Esophagus squamous epithelium (tissue), 4 donors: ENCODE results near the gene SCGB3A1.

Experiments
- POLR2A ChIP-seq, 4 donors: fragments of 450-650 bp; IDR thresholded peaks; one replicate each; pipeline ENCODE4 v1.6.1; 2017; ENCODE audit warnings: antibody characterized with exemption in 4 of 4, mild to moderate bottlenecking in 4 of 4, moderate library complexity in 3 of 4
- TF ChIP-seq, protein P1 (sequence below), 6 experiments: fragments of 450-650 bp in 4 of 6; fragments of 200-600 bp in 2 of 6; sonication (generic) in 2 of 6; IDR thresholded peaks; one replicate each; pipeline ENCODE4 v1.5.1; 2016 to 2019; ENCODE audit warnings: antibody characterized with exemption in 6 of 6, mild to moderate bottlenecking in 4 of 6, moderate library complexity in 4 of 6

DNA sequence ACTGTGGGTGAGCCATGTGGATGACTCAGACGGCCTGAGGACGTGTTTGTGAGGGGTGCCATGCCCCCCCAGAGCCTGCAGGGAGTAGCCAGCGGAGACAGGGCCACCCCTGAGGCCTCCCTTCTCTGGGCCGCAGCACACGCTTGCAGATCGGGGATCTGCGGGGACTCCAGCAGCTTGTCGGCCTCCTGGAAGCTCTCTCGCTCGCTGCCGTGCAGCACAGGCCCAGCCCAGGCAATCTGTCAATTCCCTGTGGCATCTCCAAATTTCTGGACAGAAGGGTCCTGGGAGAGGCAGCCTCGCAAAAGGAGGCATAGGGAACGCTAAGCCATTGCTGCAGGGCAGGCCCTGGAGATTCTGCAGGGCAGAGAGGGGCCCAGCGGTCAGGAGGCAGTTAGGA is 36.9 kb upstream of the SCGB3A1 start:
- TF ChIP-seq, protein P1, sequence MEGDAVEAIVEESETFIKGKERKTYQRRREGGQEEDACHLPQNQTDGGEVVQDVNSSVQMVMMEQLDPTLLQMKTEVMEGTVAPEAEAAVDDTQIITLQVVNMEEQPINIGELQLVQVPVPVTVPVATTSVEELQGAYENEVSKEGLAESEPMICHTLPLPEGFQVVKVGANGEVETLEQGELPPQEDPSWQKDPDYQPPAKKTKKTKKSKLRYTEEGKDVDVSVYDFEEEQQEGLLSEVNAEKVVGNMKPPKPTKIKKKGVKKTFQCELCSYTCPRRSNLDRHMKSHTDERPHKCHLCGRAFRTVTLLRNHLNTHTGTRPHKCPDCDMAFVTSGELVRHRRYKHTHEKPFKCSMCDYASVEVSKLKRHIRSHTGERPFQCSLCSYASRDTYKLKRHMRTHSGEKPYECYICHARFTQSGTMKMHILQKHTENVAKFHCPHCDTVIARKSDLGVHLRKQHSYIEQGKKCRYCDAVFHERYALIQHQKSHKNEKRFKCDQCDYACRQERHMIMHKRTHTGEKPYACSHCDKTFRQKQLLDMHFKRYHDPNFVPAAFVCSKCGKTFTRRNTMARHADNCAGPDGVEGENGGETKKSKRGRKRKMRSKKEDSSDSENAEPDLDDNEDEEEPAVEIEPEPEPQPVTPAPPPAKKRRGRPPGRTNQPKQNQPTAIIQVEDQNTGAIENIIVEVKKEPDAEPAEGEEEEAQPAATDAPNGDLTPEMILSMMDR (IDR thresholded peaks at IDR 0.05) = no peak
- no peak for TF ChIP-seq POLR2A (IDR thresholded peaks at IDR 0.05)
